Activated naive CD4-positive, alpha-beta T cell treated with anti-CD3 and anti-CD28 coated beads, Interleukin-2, amount 50 U/mL, for 72 hours (primary cell): ENCODE results near the gene ZC3H13. TPM values are rescaled to one million over a fixed set of nuclear protein-coding genes. Genes with fewer than 3 reads are reported as not detected.
"Not testable (repeated sequence)": the region's sequence is repeated elsewhere in the genome, so short reads cannot be mapped to it uniquely, and the experiment has no call there.

Experiments
- ATAC-seq, 2 donors: fragments of 150-1000 bp; cut with Tn5 transposase; 2 replicates each; pipeline ENCODE4 v1.10.0; 2021; ENCODE audit warnings: mild to moderate bottlenecking in 2 of 2, moderate library complexity in 2 of 2
- DNase-seq, 2 donors: peaks; one replicate each; pipeline ENCODE4 v3.0.0; 2021 to 2022; ENCODE audit warnings: low spot score in 2 of 2
- H3K27ac Mint-ChIP-seq, 2 donors: one replicate each; pipeline ENCODE4 v1.8.0; 2022; ENCODE audit warnings: mild to moderate bottlenecking in 2 of 2, mixed read lengths in 2 of 2
- H3K36me3 Mint-ChIP-seq, 2 donors: one replicate each; pipeline ENCODE4 v1.8.0; 2022; ENCODE audit warnings: mixed read lengths in 2 of 2
- H3K9me3 Mint-ChIP-seq, 2 donors: one replicate each; pipeline ENCODE4 v1.8.0; 2022; ENCODE audit warnings: mixed read lengths in 2 of 2
- total RNA-seq, 2 donors: library from RNA; stranded (reverse); gene quantifications; one replicate each; pipeline ENCODE4 v1.2.3, GENCODE V29; 2022

ZC3H13 gene
- total RNA-seq, 2 donors from 2014 or later = 36.9 to 47.9 TPM

DNA sequence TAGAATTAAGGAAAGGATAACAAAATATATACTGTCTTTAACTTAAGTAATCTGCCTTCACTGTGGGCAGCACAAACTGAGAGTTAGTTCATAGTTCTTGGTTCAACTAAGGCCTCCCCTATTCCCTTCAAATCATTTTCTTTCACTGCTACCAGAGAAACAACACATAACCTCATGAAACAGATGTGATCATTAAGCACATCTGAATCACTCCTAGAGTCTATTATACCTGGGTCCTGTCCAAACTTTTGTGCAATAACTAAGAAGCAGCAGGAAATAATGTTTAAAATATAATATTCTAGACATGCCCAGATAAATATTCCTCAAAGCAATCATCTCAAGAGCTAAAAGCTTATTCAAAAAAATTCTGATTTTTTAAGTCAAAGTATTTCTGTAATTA lies 62.9 kb downstream of the ZC3H13 start:
- no peaks in the 10 kb centered on the region for H3K9me3 Mint-ChIP-seq
- peaks cover 14 to 18% of the 10 kb centered on the region in 2 donors for H3K36me3 Mint-ChIP-seq

DNA sequence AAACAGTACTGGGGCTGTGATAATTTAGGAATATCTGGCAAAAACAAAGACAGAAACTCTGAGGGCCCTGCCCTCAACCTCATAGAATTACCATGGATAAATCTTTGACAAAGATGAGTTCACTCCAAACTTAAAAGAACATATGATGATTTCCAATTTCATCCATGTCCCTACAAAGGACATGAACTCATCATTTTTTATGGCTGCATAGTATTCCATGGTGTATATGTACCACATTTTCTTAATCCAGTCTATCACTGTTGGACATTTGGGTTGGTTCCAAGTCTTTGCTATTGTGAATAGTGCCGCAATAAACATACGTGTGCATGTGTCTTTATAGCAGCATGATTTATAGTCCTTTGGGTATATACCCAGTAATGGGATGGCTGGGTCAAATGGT lies 71.4 kb downstream of the ZC3H13 start:
- H3K36me3 Mint-ChIP-seq = peaks cover 17 to 29% of the 10 kb centered on the region in 2 donors
- H3K27ac Mint-ChIP-seq, ATAC-seq, H3K9me3 Mint-ChIP-seq, DNase-seq: not testable (repeated sequence)

More for the DNA sequence above, 62.9 kb downstream of the ZC3H13 start:
- no peak overlapping the region for H3K27ac Mint-ChIP-seq
- ATAC-seq = no peak
- DNase-seq = no peak

DNA sequence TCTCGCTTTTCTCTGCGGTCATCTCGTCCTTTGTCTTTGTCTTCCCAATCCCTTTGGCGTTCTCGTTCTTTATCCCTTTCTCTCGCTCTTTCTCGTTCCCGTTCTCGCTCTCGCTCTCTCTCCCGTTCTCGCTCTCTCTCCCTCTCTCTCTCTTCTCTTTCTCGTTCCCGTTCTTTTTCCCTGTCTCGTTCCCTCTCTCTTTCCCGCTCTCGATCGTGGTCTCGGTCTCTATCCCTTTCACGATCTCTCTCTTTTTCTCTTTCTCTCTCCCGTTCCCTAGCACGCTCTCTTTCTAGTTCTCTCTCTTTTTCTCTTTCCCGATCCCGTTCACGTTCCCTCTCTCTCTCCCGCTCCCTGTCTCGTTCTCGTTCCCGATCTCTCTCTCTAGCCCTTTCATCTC lies 77.2 kb downstream of the ZC3H13 start:
- no peak for ATAC-seq
- peaks cover 18 to 19% of the 10 kb centered on the region in 2 donors for H3K36me3 Mint-ChIP-seq
- H3K27ac Mint-ChIP-seq = peak overlapping the region in 1 of 2 donors; percentile 41
- DNase-seq = no peak
- H3K9me3 Mint-ChIP-seq = no peaks in the 10 kb centered on the region

DNA sequence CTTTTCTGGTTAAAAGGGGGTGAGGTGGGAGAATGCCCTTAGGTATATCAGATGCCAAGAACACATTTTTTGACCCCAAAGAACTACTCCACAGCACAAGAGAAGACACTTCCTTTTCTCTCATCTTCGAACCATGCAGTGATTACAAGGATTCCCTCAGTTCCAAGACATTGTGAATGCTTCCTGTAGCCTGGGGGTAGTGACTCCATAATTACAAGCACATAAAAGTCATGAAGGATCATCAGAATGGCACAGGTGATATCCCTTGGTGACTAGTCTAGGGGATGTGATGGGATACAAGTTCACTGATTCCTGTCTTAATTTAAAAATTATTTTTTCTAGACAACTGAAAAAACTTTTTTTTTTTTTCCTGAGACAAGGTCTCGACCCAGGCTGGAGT lies 78.0 kb downstream of the ZC3H13 start:
- Mint-ChIP-seq H3K27ac (no peak overlapping the region), H3K9me3 (no peaks in the 10 kb centered on the region), H3K36me3 (peaks cover 13 to 19% of the 10 kb centered on the region in 2 donors)
- DNase-seq = no peak
- ATAC-seq = no peak

DNA sequence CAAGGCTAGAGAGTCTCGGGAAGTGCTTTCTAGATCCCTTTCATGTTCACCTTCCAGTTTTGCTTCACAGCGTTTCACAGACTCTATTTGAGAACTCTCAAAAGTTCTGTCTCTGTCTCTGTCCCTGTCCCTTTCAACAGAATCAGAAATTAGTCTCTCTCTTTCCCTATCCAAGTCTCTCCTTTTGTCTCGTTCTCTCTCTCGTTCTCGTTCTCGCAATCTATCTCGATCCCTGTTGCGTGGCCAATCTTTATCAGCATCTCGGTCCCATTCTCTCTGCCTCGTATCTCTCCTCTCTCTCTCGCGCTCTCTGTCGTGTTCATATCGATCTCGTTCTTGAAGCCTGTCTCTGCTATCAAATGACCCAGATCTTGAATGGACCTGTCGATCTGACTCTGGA lies 85.0 kb downstream of the ZC3H13 start:
- DNase-seq = no peak
- no peak for ATAC-seq
- H3K27ac Mint-ChIP-seq = no peak overlapping the region
- no peaks in the 10 kb centered on the region for H3K9me3 Mint-ChIP-seq
- peaks cover 6 to 16% of the 10 kb centered on the region in 2 donors for H3K36me3 Mint-ChIP-seq

DNA sequence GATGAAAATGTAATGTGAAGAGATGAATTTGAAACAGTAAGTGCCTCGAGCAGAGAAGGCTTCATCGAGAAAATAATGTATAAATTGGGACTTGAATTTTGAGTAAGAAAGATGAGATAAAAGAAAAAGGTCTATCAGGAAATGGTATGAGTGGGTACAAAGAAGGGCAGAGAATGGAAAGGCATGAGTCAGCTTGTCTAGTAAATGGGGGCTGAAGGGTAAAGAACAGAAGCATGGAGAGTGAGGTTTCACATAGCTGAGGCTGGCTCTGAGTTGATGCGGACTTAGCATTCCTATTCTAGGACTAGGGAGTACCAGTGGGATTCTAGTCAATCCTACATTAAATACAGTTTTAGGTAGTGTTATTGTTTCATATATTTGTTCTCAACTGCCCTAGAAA lies 85.8 kb downstream of the ZC3H13 start:
- no peak for DNase-seq
- peak overlapping the region; percentile 0 to 39 for H3K27ac Mint-ChIP-seq
- H3K9me3 Mint-ChIP-seq = no peaks in the 10 kb centered on the region
- H3K36me3 Mint-ChIP-seq = peaks cover 5 to 14% of the 10 kb centered on the region in 2 donors
- ATAC-seq = peak; percentile 77 to 91

DNA sequence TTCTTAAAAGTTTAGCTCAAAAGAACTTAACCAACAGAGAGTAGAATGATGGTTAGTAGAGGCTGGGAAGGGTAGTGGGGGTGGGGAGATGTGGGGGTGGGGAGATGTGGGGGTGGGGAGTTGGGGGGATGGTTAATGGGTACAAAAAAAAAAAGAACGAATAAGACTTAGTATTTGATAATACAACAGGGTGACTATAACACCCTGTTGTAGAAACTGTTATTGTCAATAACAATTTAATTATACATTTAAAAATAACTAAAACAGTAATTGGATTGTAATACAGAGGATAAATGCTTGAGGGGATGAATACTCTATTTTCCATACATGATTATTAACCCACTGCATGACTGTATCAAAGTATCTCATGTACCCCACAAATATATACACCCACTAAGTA lies 91.1 kb downstream of the ZC3H13 start:
- no peak for ATAC-seq
- Mint-ChIP-seq H3K9me3 (no peaks in the 10 kb centered on the region), H3K36me3 (peaks cover 2 to 15% of the 10 kb centered on the region in 2 donors), H3K27ac (no peak overlapping the region)
- DNase-seq = no peak

DNA sequence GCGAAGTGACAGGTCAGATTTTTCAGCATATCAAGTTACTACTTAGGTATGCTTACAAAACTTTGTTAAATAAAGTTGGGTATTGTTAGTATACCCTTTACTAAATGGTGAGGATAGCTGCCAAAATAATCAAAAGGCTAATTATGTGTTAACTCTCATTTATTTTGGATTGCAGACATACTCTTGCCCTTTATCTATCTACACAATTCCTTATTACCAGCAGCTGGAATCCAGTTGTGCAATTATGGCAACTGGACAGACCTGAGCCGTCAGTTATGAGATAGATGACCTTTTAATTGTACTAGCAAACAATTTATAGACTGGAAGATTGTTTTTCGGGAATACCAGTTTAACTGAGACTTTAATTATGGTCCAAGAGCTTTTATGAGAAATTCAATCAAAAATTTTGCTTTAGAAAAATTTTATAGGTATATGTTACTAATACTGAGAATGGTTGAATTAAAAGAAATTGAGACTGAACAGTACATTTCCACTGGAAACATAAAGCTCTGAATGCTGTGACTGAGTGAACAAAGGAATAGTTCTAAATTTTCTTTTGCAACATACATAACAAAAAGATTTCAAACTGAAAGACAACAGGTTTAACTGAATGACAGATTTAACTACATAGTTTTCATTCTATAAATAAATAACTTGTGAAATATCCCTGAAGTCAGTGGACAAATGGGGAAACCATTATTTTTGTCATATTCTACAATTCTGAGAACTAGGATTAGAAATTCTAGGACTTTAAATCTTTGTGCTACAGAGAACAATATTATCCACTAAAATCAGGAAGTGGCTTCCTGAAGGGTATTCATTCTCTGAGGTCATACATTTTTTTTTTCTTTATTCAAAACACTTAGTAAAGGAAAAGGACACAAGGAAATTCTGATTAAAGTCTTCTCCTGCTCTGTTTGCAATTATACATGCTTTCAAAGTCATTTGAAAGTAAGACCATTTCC lies 97.4 kb downstream of the ZC3H13 start:
- no peaks in the 10 kb centered on the region for H3K9me3 Mint-ChIP-seq
- peaks cover 8 to 18% of the 10 kb centered on the region in 2 donors for H3K36me3 Mint-ChIP-seq
- H3K27ac Mint-ChIP-seq = no peak overlapping the region
- DNase-seq (no peak), ATAC-seq (no peak)

DNA sequence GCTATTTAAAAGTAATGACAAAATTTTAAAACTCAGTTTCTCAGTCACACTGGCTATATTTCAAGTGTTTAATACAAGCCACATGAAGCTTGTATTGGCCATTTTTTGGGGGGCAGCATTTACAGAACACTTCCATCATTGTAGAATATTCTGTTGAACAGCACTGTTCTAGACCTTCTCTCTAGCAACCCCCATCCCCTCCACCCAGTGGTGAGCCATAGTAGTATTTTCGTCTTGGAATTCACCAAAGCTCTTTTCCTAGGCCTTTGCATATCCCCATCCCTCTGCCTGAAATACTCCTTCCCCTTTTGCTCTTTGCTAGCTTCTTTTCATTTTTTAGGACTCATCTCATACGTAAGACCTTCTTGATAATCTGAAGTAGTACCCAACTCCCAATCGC lies 99.5 kb downstream of the ZC3H13 start:
- Mint-ChIP-seq H3K9me3 (no peaks in the 10 kb centered on the region), H3K36me3 (peaks cover 8 to 14% of the 10 kb centered on the region in 2 donors)
- ATAC-seq = no peak

DNA sequence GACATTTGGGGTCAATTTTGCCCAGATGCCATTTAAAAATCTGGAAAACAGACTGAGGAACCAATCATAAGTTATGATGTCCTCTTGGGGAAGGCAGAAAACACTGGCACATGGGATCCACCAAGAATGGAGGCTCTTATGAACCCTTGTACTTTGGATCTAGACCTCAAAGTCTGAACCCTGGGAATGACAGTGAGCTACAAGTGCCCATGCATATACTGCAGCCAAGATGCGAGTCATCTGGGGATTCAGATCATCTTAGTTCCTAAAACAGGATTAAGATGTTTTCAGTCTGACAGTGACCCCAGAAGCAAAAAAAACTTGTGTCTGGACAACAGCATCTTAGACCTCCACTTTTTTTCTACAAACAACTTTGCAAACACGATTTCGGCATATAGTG lies 100.8 kb downstream of the ZC3H13 start:
- DNase-seq (no peak), ATAC-seq (no peak)
- Mint-ChIP-seq H3K9me3 (no peaks in the 10 kb centered on the region), H3K36me3 (peaks cover 8 to 11% of the 10 kb centered on the region in 2 donors), H3K27ac (peak overlapping the region in 1 of 2 donors; percentile 72)

More for the DNA sequence above, 99.5 kb downstream of the ZC3H13 start:
- no peak for DNase-seq
- H3K27ac Mint-ChIP-seq = peak overlapping the region in 1 of 2 donors; percentile 57

DNA sequence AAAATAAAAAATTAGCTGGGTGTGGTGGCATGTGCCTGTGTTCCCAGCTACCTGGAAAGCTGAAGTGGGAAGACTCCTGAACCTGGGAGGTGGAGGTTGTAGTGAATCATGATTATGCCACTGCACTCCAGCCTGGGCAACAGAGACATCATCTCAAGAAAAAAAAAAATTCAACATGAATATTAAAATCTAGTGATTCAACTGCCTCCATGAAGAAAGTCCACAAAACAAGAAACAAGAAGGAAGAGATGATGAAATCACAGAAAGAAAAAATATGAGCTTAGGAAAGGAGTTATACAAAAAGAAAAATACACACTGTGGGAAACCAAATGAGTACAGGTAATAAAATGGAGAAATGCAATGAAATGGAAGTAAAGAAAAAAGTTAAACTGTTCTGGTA lies 101.4 kb downstream of the ZC3H13 start:
- no peak overlapping the region for H3K27ac Mint-ChIP-seq

DNA sequence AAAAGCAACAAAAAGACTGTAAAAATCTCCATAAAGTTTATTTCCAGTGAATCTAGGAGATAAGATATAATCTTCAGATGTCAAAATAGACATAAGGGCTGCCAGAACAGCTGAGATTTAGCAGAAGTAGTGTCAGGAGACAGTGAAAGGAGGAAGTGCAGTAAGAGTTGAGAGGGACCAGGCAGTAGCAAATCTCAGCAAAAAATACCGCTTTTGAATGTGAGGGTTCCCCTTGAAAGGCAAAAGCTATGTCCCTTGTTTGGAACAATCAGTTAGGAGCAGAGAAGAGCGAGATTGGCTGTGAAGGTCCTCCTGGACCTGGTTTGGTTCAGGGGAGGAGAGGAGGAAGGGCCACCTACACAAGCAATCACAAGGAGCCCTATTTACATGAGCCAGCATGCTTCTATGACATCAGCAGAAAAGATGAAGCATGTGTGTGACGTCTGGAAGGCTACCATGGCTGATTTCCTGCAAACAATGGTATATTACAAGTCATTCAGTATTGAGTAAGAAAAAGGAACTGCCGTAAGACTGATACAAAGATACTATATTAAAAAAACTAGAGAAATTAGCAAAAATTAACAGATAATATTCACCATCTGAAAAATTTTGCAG lies 102.1 kb downstream of the ZC3H13 start:
- no peaks in the 10 kb centered on the region for H3K36me3 Mint-ChIP-seq
- no peak for DNase-seq
- ATAC-seq = no peak
- H3K9me3 Mint-ChIP-seq = no peaks in the 10 kb centered on the region
- H3K27ac Mint-ChIP-seq = no peak overlapping the region

More for the DNA sequence above, 101.4 kb downstream of the ZC3H13 start:
- H3K36me3 Mint-ChIP-seq = peaks cover 3 to 6% of the 10 kb centered on the region in 2 donors
- DNase-seq (no peak), ATAC-seq (no peak)
- H3K9me3 Mint-ChIP-seq = no peaks in the 10 kb centered on the region

DNA sequence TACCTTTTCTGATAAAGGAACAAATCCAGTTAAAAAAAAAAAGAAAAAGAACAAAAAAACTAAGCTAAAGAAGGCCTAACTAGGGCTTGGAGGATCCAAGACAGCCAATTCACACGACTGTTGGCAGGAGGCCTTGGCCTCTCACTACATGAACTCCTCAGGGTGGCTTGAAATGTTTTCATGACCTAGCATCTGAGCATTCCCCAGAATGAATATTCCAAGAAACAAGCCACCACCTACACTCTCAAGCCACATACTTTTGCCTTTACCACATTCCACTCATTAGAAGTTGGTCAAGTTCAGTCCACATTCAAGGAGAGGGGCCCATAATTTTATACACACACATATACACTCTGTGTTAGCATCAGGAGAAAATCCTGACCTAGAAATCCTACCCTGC lies 103.4 kb downstream of the ZC3H13 start:
- ATAC-seq = no peak
- no peak for DNase-seq
- Mint-ChIP-seq H3K27ac (no peak overlapping the region), H3K9me3 (no peaks in the 10 kb centered on the region), H3K36me3 (no peaks in the 10 kb centered on the region)

DNA sequence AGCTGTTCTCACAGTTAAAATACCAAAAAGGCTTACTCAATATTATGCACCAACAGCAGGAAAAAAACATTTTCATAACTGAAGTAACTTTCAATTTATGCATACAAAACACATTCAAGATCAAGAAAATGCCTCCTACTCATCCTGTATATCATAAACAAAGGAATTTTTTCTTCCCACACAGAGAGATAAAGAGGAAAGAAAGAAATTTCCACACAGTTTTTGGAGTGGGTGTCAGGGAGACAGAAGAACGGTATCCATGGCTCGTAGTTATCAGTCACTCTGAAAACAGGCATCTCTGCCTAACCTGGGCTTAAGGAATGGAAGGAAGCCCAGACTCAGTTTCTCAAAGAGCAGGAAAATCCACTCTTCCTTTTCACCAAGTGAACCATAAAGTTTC lies 108.6 kb downstream of the ZC3H13 start:
- Mint-ChIP-seq H3K36me3 (no peaks in the 10 kb centered on the region), H3K27ac (no peak overlapping the region), H3K9me3 (no peaks in the 10 kb centered on the region)
- ATAC-seq (no peak), DNase-seq (no peak)

DNA sequence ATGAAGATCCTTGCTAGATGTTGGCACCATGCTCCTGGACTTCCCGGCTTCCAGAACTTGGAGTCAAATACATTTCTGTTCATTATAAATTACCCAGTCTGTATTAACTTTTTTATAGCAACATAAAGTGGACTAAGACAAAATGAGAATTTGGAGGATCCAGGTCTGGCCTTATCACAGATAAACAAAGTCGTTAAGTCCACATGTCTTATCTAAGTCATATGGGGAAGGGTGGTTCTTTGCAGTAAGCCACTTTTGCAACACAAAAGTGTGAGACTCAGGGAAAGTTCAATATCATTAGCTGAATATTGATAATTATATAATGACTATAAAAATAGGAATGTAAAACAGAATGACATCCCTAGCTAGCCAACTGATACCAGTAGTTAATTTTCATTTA lies 109.4 kb downstream of the ZC3H13 start:
- no peak for DNase-seq
- no peak for ATAC-seq
- Mint-ChIP-seq H3K36me3 (no peaks in the 10 kb centered on the region), H3K9me3 (no peaks in the 10 kb centered on the region), H3K27ac (no peak overlapping the region)

DNA sequence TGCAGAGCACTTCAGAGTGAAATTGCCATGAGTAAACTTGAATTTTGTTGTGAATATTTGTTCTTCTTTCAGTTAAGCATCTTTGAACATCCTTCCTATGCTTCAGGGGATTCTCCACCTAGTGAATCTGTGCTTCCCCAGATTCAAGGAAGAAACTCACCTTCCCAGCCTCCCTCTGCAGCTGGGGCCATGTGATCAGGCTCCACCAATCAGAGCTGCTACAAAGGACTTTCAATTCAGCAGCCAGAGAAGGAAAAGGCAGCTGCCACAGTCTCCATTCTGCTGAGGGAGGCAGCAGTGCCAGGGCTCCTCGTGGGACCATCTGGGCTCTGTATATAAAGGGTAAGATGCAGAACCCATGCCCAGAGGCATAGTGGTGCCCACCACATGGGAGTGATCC lies 111.3 kb downstream of the ZC3H13 start:
- ATAC-seq = no peak
- no peak overlapping the region for H3K27ac Mint-ChIP-seq

DNA sequence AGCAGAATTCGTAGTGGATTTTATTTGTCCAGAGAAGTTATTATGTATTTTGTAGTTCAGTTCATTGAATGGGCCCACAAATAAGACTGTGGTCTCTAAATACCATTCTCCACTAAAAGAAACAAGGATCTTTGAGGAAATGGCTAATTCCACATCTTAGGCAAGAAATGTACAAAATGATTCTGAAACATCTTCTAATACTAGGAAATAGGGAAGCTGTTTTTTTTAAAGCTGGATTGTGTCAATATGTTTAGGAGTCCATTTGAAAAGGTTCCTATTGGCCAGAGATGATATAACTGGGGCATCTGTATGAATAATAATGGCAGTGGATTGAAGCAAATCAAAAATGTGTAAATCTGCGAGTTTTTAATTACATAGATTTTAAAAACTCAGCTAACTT lies 112.5 kb downstream of the ZC3H13 start:
- no peak for ATAC-seq

More for the DNA sequence above, 111.3 kb downstream of the ZC3H13 start:
- H3K9me3 Mint-ChIP-seq = no peaks in the 10 kb centered on the region
- DNase-seq = no peak
- no peaks in the 10 kb centered on the region for H3K36me3 Mint-ChIP-seq

More for the DNA sequence above, 112.5 kb downstream of the ZC3H13 start:
- Mint-ChIP-seq H3K9me3 (no peaks in the 10 kb centered on the region), H3K27ac (peak overlapping the region in 1 of 2 donors; percentile 8), H3K36me3 (no peaks in the 10 kb centered on the region)
- no peak for DNase-seq
